Sciatic nerve (tissue), 2 donors: ENCODE data around the gene KCNN2. TPM values are rescaled to one million over a fixed set of nuclear protein-coding genes. Genes with fewer than 3 reads are reported as not detected.

ENCODE experiments used
- ATAC-seq: fragments of 200-7000 bp; cut with Tn5 transposase; one replicate; pipeline ENCODE4 v1.9.1; 2020; ENCODE audit warnings: mild to moderate bottlenecking, moderate library complexity
- DNase-seq: peaks from one replicate; pipeline ENCODE4 v3.0.0-alpha.2; 2020; ENCODE audit warnings: low spot score
- intact Hi-C: fragments of 100-400 bp; cut with DNase I; formaldehyde crosslinking; loops from one replicate; pipeline ENCODE4 v1.14.2; 2022
- total RNA-seq: library from RNA; stranded (reverse); fragmentation: NEBNext Ultra II Directional; extraction: Animal tissue kit (Norgen Biotek cat#: 25700); gene quantifications from one replicate; pipeline ENCODE4 v1.2.1, GENCODE V29; 2021
- donor health status: DM: no; HTN: no; CAD: no.
- donor health status: DM: no; HTN: no; CAD: no.

KCNN2 gene
- total RNA-seq, 1 donor from 2014 or later = 0.71 TPM

DNA sequence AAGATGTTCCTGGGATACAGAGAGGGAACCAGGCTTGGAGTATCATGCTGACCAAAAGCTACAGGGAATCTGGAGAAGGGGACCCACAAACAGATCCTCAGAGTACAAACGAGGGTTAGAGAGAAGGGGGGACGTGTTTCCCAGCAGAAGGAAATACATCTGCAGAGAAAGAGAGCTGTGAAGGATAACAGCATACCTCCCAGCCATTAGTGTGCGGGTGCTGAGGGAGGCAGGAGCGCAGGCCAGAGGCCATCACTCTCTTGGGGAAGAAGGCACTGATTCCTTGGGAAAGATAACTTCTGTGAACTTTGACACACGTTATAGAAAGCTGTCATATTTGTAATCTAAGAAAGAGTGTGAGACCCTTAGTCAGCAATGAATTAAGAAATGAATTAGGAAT, 96.9 kb downstream of the KCNN2 start:
- intact Hi-C loops = no loop called here
- DNase-seq = no peak
- no peak for ATAC-seq

DNA sequence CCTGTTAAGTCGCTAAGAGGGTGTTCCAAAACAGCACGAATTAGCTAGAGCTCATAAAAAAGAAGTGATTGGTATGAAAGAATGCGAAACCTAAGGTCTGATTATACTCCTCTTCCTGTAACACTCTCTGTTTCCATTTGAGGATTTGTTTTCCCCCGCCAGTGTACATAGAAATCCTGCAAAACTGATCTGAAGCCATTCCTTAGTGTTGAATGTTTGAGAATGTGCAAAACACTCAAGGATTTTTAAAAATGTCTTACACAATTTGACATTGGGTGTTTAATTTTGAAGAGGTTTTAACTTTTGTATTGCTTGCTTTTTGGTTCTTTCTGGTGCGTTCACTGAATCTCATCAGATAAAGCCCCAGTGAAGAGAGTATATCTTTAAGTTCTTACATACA, 105.3 kb downstream of the KCNN2 start:
- ATAC-seq = no peak
- no peak for DNase-seq
- intact Hi-C loops = no loop called here

- intact Hi-C loops = no loop called here
- DNase-seq (no peak), ATAC-seq (no peak)
These were observed 105.9 kb downstream of the KCNN2 start for GRCh38 chr5:114467729-114468128.

- intact Hi-C loops = no loop called here
- ATAC-seq (no peak), DNase-seq (no peak)
These were observed 107.5 kb downstream of the KCNN2 start for GRCh38 chr5:114469372-114469771.

- DNase-seq (no peak), ATAC-seq (no peak)
- intact Hi-C loops = no loop called here
These were observed 109.7 kb downstream of the KCNN2 start for GRCh38 chr5:114471529-114471928.

- intact Hi-C loops = no loop called here
- no peak for DNase-seq
- ATAC-seq = no peak
These were observed 111.7 kb downstream of the KCNN2 start for GRCh38 chr5:114473541-114473940.

DNA sequence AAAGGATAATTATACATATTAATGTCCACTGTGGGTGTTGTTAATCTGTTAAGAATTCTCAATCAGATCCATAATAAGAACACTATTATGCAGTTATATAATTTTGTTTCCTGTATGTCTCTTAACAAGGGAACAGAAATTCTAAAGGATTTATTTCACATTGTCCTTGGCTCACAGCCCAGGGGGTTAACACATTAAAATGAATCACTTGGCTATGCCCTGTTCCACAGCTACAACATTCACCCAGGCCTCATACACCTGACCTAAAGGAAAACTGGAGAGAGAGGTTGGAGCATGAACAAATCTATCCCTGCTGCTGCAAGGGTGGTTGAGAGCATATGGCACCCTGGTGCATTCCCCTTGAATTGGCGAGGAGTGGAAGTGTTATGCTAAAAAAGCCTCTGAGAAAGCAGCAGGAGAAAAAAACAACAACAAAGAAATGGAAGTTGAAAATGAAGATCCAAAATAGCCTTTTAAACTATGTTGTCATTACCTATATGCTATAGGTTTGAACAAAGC, 116.0 kb downstream of the KCNN2 start:
- no peak for DNase-seq
- no peak for ATAC-seq
- intact Hi-C loops = no loop called here

GRCh38 chr5:114500756-114501155, 138.9 kb downstream of the KCNN2 start:
- DNase-seq = no peak
- ATAC-seq = peak; percentile 71

GRCh38 chr5:114504560-114504959, 142.7 kb downstream of the KCNN2 start:
- intact Hi-C loops = no loop called here
- ATAC-seq = no peak
- no peak for DNase-seq

More at GRCh38 chr5:114500756-114501155, 138.9 kb downstream of the KCNN2 start:
- intact Hi-C loops = no loop called here

- intact Hi-C loops = no loop called here
- no peak for ATAC-seq
- no peak for DNase-seq
These were observed 162.4 kb downstream of the KCNN2 start for GRCh38 chr5:114524221-114524620.

DNA sequence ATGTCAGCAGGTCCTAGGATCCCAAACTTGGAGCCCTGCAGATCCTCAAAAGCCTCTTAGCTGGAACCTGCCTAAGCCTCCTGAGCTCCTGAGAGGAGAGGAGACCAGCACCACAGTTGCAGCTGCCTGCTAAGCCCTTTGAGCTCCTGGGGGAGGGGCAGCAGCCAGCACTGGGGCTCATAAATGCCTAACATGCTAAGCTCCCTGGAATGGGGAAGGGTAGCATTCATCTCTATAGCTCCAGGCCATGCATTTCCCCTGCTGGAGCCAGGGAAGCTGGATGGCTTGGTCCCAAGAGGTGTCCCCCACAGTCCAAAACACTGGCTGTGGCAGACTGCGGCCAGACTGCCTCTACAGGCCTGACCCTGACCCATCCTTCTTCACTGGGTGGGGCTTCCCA, 182.7 kb downstream of the KCNN2 start:
- no peak for DNase-seq
- intact Hi-C loops = no loop called here
- ATAC-seq = no peak
